ENCODE measurements around the gene ATP6V1D.
"Not testable (repeated sequence)": the region's sequence is repeated elsewhere in the genome, so short reads cannot be mapped to it uniquely, and the experiment has no call there.

The ATP6V1D gene

DNA sequence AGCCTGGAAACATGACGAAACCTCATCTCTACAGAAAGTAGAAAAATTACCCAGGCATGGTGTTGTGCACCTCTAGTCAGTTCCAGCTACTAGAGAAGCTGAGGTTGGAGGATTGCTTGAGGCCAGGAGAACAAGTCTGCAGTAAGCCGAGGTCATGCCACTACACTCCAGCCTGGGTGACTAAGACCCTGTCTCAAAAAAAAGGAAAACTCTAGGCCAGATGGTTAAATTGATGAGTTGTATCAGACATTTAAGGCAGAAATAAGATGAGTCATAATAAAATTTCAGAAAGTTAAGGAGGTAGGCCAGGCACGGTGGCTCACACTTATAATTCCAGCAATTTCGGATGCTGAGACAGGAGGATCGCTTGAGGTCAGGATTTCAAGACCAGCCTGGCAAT, 11.2 kb upstream of the ATP6V1D start:
- no peak for DNase-seq (ENCODE audit: low read depth)

DNA sequence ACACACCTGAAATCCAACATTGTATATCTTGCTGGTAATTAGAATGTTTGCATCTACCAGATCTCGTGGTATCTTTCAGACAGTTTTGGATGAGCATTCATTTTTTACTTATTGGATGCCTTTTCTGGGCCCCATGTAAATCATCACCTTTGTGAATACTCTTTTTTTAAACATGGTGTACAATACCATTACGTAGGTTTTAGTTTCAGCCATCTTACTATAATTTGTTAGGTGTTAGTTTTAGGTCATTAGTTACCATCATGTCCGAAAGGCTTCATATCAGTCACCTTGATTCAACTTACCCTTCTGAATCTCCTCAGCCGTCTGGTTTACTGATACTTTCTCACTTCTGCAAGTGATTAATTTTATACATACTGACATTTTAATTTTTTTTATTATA, 5.9 kb upstream of the ATP6V1D start:
- DNase-seq (ENCODE audit: low read depth) = no peak

DNA sequence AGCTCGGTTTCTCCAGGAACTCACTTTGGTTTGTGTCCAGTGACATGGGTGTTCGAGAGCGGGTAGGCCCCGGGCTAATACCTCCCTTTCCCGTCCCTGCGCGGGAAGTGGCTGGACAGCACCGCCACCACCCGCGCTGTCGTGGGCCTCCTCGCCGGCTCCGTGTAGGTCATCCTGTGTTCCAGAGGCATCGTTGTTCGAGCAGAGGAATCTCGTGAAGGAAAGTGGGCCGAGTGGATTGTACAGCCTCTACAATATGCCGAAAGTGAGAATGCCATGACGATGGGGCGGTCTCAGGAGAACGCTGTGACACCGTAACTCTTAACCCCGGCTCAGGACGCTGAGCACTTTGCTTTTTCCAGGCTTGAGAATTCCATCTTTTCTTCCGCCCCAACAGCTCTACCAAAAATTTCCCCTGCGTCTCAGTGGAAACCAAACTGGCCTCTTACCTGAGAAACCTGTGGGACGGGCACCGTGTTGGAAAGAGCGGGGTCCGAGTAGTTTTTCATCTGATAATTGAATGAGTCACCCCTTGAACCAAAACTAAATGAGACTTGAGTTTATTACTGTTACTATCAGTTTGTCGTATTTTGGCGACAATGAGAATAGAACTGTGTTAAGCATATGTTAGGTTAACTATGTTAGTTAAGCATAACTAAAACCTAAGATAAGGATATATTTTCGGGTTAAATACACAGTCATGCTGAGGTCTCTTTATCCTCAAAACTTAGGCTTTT, 1.0 kb upstream of the ATP6V1D start:
- no peak for DNase-seq (ENCODE audit: low read depth)

DNA sequence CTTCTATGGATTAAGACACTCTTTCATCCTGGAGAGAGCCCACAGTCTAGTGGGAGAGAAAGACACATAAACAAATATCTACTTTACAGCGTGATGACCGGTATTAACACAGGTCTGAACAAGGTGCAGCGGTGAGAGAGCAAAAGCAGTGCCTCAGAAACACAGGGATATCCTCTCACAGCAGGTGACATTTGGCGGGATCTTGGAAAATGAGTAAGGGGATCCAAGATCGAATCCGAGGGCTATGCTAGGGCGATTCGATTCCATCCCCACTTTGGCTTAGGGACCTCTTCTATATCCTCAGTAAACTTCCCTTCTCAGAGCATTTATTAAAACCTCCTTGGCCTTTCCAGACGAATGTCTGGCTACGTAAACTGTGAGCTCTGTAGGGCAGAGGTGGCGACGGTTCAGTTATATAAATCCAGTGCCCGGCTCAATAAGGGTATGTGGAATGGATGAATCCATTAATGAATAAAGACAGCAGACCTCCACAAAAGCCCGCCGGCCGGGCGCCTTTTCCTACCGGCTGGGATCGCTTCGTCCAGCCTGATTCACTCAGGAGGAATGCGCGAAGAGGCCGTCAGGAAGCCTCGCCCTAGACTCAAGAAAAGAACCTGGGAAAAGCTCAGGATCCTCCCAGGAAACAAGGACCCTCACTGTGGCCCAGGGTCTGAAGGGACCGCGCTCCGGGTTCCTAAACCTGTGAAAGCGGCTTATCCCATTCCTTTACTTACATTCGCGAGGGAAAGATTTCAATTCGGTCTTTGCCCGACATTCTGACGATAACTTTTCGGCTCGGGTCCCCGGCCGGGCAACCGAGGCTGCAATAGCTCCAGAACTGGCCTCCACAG, 455 bp downstream of the ATP6V1D start:
- no peak for DNase-seq (ENCODE audit: low read depth)

DNA sequence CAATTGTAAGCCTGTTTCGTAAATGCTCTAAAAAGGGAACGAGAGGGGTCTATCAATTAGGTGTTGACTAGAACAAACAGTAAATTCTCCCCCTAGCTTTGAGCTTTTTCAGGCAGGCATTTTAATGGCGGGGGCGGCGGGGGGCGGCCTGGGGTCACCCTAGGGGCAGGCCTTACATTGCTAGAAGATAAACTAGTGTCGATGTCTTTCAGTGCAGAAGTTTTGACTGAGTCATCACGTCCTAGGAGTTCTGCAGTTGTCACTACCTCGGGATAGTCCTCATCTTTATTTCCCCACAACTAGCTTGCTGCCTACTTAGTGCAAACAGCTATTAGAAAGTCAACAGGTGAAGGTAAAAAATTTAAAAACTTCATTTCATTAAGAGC, 1.6 kb downstream of the ATP6V1D start:
- no peak for DNase-seq (ENCODE audit: low read depth)

DNA sequence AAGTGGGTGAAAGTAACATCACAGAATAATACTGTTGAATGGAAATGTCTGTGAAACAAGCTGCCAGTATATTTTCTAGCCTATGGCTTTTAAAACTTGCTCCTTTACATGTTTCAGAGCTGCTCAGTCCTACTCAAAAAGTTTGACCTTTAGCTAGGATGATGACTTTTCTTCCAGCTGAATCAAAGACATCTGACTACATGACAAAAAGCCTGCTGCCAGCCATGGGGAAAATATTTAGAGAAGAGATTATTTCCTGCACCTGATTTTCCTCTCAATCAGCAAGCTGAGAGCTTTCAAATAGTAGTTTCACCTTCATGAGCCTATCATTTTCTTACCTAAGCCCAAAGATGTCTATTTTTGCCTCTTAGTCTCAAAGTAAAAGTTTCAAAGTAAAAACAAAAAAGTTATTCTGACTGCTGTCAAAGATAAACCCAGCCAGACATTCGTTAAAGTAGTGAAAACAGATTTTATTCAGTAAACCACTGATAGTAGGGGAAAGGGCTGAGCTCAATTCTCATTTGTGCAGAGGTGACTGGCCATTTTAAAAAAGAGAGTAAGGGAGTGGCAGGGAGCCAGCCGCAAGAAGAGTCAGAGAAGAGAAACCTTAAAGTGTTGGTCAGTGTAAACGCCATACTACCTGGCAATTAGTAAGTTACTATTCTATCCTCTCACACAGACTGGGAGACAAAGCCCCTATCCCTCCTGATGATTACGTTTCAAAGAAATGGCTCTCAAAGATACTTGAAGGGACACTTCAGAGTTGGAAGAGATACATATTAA, 2.2 kb downstream of the ATP6V1D start:
- DNase-seq (ENCODE audit: low read depth) = no peak

DNA sequence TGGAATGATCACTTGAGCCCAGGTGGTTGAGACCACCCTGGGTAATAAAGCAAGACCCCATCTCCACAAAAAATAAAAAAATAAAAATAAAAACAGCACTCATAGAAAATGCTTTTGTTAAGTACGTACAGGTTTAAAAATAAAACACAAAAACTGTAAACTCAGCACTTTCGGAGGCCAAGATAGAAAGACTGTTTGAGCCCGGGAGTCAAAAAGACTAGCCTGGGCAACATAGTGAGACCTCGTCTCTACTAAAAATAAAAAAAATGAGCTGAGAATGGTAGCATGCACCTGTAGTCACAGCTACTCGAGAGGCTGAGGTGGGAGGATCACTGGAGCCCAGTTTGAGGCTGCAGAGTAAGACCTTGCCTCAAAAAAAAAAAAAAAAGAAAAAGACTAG, 7.5 kb downstream of the ATP6V1D start:
- DNase-seq (ENCODE audit: low read depth) = no peak

DNA sequence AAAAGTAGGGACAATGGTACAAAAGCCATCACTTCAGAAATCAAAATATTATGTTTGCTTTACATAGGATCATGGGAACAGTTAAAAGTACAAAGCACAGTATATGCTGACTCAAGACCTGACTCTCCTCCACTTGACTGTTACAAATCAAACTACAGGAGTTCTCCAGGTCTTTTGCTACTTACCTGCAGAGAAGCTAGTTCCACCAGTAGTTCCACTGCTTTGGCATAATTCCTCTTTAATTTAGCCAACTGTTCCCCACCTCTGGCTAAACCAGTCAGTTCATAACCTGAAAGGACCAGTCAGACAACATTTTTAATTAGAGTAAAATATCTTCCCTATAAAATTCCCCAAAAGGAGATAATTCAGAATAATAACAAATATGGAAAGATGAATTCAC, 14.0 kb downstream of the ATP6V1D start:
- DNase-seq (ENCODE audit: low read depth) = no peak

DNA sequence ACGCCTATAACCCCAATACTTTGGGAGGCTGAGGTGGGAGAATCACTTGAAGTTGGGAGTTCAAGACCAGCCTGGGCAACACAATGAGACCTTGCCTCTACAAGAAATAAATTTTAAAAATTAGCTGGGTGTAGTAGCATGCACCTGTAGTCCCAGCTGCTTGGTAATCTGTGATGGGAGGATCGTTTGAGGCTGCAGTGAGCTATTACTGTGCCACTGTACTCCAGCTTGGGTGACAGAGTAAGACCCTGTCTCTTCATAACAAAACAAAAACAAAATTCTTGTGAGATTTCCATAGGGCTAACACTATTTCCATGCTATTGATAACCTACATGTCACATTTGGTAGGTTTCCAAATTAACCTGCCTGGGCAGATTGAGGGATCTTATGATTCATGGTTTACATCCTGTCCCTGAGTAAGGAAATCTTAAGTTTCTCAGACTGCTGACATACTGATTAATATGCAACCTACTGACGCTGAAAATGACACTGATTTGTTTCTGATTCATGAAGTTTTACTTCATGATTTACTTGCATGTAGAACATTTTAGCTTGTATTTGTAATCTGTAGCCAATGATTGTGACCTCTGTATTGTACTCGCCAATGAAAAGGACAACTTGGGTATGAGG, 15.9 kb downstream of the ATP6V1D start:
- DNase-seq (ENCODE audit: low read depth) = no peak

DNA sequence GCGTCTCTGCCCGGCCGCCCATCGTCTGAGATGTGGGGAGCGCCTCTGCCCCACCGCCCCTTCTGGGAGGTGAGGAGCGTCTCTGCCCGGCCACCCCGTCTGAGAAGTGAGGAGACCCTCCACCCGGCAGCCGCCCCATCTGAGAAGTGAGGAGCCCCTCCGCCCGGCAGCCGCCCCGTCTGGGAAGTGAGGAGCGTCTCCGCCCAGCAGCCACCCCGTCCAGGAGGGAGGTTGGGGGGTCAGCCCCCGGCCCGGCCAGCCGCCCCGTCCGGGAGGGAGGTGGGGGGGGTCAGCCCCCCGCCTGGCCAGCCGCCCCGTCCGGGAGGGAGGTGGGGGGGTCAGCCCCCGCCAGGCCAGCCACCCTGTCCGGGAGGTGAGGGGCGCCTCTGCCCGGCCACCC, 18.4 kb downstream of the ATP6V1D start:
- DNase-seq (ENCODE audit: low read depth) = not testable (repeated sequence)

DNA sequence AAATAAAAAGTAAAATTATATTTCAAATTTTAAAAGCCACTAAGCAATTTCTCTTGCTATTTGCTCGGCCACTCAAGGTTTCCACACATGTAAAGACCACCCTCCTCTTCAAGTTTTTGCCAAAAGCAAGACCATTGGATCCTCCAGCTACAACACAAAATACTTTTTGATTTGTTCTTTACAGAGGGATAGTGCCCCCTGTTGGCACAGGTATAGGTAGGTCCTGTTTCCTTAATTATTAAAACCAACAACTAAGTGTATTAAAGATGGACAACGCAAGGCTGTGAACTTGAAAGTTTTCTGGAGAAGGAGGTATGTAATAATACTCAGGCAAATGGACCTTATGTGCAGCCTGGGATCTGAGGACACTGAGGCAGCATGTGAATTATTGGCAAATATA, 23.8 kb downstream of the ATP6V1D start:
- no peak for DNase-seq (ENCODE audit: low read depth)

DNA sequence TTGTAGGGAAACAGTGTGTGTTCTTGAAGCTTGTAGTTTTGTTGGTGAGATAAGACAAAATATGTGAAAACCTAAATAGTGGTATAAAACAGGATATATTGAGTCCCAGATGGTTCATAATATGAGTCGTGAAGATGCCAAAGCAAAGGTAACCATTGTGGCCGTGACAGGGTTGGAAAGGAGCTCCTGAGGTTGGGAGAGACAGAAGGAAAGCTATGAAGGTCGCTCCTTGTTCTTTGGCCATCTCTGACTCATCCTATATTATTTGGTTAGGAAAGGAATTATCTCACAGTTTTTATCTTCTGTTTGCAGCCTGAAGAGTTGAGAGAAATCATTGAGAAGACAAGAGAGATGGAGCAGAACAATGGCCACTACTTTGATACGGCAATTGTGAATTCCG, 27.1 kb downstream of the ATP6V1D start:
- no peak for DNase-seq (ENCODE audit: low read depth)

DNA sequence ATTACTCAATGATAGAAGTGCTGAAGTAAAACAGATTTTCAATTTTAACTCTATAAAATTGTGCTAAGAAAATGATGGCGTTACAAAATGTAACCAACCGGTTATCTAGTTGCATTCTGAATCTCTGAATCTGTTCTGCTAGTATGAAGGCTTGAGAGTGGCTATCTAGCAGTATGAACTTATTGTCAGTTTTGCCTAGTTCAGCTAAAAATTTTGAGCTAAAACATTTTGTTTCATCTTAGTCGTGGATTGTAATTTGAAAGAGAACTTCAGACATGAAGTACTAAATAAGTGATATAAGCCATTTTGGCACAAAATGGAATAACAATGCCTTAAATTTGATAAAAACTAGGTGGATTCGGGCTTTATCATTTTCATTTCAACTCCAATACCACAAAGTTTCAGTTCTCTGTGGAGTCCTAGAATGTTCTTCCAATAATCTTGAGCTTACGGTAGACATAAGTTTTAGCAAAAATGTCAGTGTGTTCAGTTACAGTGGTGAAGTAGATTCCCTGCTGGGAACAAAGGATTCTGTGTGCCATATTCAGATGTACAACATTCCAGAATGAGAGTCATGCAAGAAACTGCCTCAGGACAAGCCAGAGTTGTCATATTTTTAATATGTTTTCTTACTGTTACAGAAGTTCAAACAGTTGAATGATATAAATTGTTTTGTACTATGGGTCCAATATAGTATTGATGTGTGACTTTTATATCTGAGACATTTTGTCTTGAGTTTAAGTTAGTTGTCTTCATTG, 28.1 kb downstream of the ATP6V1D start:
- no peak for DNase-seq (ENCODE audit: low read depth)

DNA sequence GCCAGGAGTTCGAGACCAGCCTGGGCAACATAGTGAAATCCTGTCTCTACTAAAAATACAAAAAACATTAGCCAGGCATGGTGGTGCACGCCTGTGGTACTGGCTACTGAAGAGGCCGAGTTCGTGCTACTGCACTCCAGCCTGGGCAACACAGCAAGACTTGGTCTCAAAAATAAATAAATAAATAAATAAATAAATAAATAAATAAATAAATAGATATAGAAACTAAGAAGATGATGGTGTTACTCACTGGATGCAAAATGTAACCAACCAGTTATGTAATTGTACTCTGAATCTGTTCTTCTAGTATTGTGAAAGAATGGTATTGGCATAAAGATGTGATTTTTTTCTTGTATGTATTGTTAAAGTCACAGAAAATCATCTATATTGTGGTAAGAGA, 29.9 kb downstream of the ATP6V1D start:
- DNase-seq (ENCODE audit: low read depth) = not testable (repeated sequence)

DNA sequence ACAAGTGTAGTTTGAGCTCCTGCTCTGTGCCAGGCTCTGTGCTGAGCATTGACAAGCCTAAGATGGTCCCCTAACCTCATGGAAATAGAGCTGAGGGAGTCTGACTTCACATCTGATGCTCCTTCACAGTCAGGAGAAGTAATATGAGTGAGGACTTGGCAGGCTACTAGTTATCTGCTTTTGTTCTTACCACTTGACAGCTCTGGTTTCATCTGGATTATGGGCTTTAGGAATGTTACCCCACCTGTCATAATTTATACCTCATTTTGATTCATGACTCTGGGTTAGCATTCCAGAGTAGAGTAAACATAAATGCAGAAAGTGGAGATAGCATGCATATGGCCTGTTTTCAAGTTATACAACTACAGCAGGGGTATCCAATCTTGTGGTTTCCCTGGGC, 40.5 kb downstream of the ATP6V1D start:
- no peak for DNase-seq (ENCODE audit: low read depth)

DNA sequence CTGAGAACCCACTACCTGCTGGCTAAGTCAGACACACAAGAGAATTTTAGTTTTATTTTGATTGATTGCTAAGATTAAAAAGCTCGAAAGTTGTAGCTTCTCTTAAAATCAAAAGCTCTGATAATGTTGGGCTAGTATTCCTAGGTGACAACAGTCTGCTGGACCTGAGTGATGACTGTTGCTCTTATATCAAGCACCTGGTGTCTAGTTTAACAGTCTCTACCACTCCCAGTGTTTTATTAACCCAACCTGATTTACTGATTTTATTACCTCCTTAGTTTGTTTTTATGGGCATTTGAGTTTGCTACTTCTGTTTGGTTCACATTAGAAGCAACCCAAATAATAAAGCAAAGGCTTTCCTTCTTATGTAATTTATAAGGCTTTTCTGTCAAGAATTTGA, 41.8 kb downstream of the ATP6V1D start:
- no peak for DNase-seq (ENCODE audit: low read depth)

DNA sequence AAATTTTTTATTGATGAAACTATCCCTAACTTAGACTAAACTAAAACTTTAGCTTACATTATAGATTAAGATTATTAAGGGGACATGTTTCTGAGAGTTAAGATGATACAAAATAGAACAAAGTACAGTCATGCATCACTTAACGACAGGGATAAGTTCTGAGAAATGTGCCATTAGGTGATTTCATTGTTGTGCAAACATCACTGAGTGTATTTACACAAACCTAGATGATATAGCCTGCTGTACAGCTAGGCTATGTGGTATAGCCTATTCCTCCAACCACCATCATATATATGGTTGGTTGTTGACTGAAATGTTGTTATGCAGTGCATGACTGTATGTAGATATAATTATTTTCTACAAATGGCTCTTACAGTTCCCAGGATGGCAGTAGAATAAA, 46.5 kb downstream of the ATP6V1D start:
- no peak for DNase-seq (ENCODE audit: low read depth)

DNA sequence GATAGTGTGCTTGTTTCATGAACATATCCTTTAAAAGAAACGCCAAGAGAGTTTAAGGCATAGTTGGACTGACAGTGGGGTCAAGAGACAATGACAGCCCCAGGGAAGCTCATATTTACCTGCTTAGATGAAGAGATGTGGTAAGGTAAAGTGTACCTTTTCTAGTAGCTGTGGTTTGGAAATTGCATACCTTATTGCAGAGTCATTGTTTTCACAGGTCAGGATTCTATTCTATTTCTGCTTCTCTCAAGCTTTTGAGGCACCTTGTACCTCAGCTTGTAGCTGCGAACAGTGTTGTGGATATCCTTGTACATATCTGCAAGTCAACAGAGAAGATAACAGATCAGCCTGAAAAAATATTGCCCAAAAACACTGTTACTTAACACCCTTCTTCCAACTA, 47.7 kb downstream of the ATP6V1D start:
- DNase-seq (ENCODE audit: low read depth) = no peak

Measured in stimulated activated CD8-positive, alpha-beta memory T cell treated with anti-CD3 and anti-CD28 coated beads, Interleukin-15, amount 100 ng/mL, for 1 hour (primary cell).